ENCODE measurements around the gene ZNF821.
A peak's percentile ranks its signal among the peaks of the same experiment; 100 is the strongest.

ZNF821 gene

GRCh38 chr16:71927787-71928186 lies 43.8 kb upstream of the ZNF821 start:
- DNase-seq (ENCODE audit: extremely low spot score) = no peak
- TF ChIP-seq CTCF (IDR thresholded peaks at IDR 0.05; ENCODE audit: control extremely low read depth, extremely low read depth, low read depth, missing control alignments) = no peak
- ChIA-PET CTCF (interaction anchor here (3.5 to 4.7 kb wide), 2 partner anchors 9 to 33 kb away, joined by 10 to 31 read pairs; no protein-coding TSS in a partner anchor), POLR2A (interaction anchor here (0.7 kb wide), 1 partner anchor 147 kb away, joined by 4 read pairs; no protein-coding TSS in a partner anchor)

GRCh38 chr16:71927383-71927782 lies 43.4 kb upstream of the ZNF821 start:
- no peak for DNase-seq (ENCODE audit: extremely low spot score)
- no peak for TF ChIP-seq CTCF (IDR thresholded peaks at IDR 0.05; ENCODE audit: control extremely low read depth, extremely low read depth, low read depth, missing control alignments)
- CTCF ChIA-PET = interaction anchor here (0.6 to 4.7 kb wide), 3 partner anchors 9 to 34 kb away, joined by 3 to 31 read pairs (median 10); no protein-coding TSS in a partner anchor
- POLR2A ChIA-PET = interaction anchor here (0.6 to 0.7 kb wide), 2 partner anchors 28 to 146 kb away, joined by 4 read pairs; no protein-coding TSS in a partner anchor

GRCh38 chr16:71924710-71925109 lies 40.7 kb upstream of the ZNF821 start:
- DNase-seq (ENCODE audit: extremely low spot score) = no peak
- TF ChIP-seq CTCF (IDR thresholded peaks at IDR 0.05; ENCODE audit: control extremely low read depth, extremely low read depth, low read depth, missing control alignments) = no peak
- ChIA-PET CTCF (interaction anchor here (1.1 to 1.9 kb wide), 2 partner anchors 42 to 97 kb away, joined by 3 to 8 read pairs; partner anchors contain the start of gene ZNF821), POLR2A (interaction anchor here (0.6 to 0.7 kb wide), 3 partner anchors 17 to 201 kb away, joined by 3 read pairs; no protein-coding TSS in a partner anchor)

GRCh38 chr16:71923941-71924690 lies 40.1 kb upstream of the ZNF821 start:
- DNase-seq (ENCODE audit: extremely low spot score) = no peak
- no peak for TF ChIP-seq CTCF (IDR thresholded peaks at IDR 0.05; ENCODE audit: control extremely low read depth, extremely low read depth, low read depth, missing control alignments)
- CTCF ChIA-PET = no interaction called here
- POLR2A ChIA-PET = interaction anchor here (0.8 kb wide), 1 partner anchor 24 kb away, joined by 4 read pairs; no protein-coding TSS in a partner anchor

GRCh38 chr16:71920658-71921057 lies 36.7 kb upstream of the ZNF821 start:
- no peak for TF ChIP-seq CTCF (IDR thresholded peaks at IDR 0.05; ENCODE audit: control extremely low read depth, extremely low read depth, low read depth, missing control alignments)
- ChIA-PET CTCF (interaction anchor here (1.4 to 7.8 kb wide), 4 partner anchors 9 to 41 kb away, joined by 3 to 31 read pairs (median 8); partner anchors contain the start of gene ZNF821), POLR2A (no interaction called here)
- no peak for DNase-seq (ENCODE audit: extremely low spot score)

GRCh38 chr16:71919035-71919434 lies 35.1 kb upstream of the ZNF821 start:
- no peak for TF ChIP-seq CTCF (IDR thresholded peaks at IDR 0.05; ENCODE audit: control extremely low read depth, extremely low read depth, low read depth, missing control alignments)
- DNase-seq (ENCODE audit: extremely low spot score) = peak; percentile 55
- CTCF ChIA-PET = interaction anchor here (1.0 to 7.8 kb wide), 6 partner anchors 10 to 37 kb away, joined by 3 to 31 read pairs (median 4); no protein-coding TSS in a partner anchor
- POLR2A ChIA-PET = interaction anchor here (0.6 kb wide), 1 partner anchor 111 kb away, joined by 3 read pairs; no protein-coding TSS in a partner anchor
